ENCODE measurements around the gene TNNC2. TPM values are rescaled to one million over a fixed set of nuclear protein-coding genes. Genes with fewer than 3 reads are reported as not detected.

Gene TNNC2
- total and polyA plus RNA-seq, 2 of the 8 experiments (the other 6 are each of a cell fraction or from before 2014, with no cell fraction given) = 5.7 to 7.6 TPM

DNA sequence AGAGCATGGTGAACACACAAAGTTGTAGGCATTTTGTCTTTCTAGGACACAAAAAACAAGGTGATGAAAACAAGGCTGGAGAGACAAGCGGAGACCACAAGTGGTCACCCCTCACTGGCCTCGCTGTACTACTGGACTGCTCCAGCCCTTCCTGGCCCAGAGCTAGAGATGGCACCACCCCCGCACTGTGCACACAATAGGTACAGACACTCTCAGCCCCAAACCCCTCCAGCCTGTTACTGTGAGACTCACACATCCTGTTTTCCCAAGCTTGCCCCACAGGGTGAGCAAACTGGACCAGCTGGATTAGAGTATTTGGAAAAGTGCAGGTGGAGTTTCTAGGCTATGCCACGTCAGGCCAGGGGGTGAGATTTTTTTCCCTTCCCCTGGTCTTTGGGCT is 45.5 kb upstream of the TNNC2 start:
- Histone ChIP-seq H3K56ac (replicated peaks; ENCODE audit: insufficient read length, low read depth, low read length) (no peak overlapping the region), H4K20me1 (replicated peaks in 1 of 2; ENCODE audit: control insufficient read depth in 1 of 2, insufficient read depth in 2 of 2, low read length in 2 of 2) (no peaks in the 10 kb centered on the region), H3K9ac (replicated peaks in 1 of 4; ENCODE audit: extremely low read depth in 1 of 4, low read depth in 3 of 4, low read length in 3 of 4) (no peak overlapping the region), H3K18ac (ENCODE audit: extremely low read depth, low read length) (no peak overlapping the region), H3K9me3 (ENCODE audit: insufficient read depth in 2 of 2, low read depth in 1 of 2, low read length in 1 of 2) (no peaks in the 10 kb centered on the region), H3K27ac (ENCODE audit: low read depth, low read length) (no peak overlapping the region), H3K27me3 (replicated peaks in 1 of 4; ENCODE audit: control insufficient read depth in 3 of 4, extremely low read depth in 1 of 4, insufficient read depth in 3 of 4, low read length in 3 of 4) (no peaks in the 10 kb centered on the region), H2BK15ac (ENCODE audit: low read length) (no peak overlapping the region), H3K36me3 (ENCODE audit: control insufficient read depth in 2 of 4, insufficient read depth in 4 of 4, low read length in 3 of 4) (peaks cover 0 to 8% (median 2%) of the 10 kb centered on the region in 4 experiments; a peak in 3 of 8 replicates), H2BK20ac (ENCODE audit: low read length) (no peak overlapping the region), H3K4me2 (ENCODE audit: insufficient read depth in 1 of 2, low read depth in 2 of 2, low read length in 2 of 2) (no peak overlapping the region), H2BK120ac (replicated peaks; ENCODE audit: low read depth, low read length) (no peak overlapping the region), H4K8ac (ENCODE audit: extremely low read depth, insufficient read depth, low read length) (no peak overlapping the region), H3K4me3 (ENCODE audit: extremely low read depth in 1 of 4, insufficient read depth in 2 of 4, low read depth in 3 of 4, low read length in 4 of 4) (no peak overlapping the region), H2BK5ac (ENCODE audit: low read depth, low read length) (no peak overlapping the region), H3K23ac (ENCODE audit: insufficient read length) (no peak overlapping the region), H3K79me2 (ENCODE audit: control insufficient read depth in 1 of 2, insufficient read depth in 2 of 2, low read length in 2 of 2) (no peaks in the 10 kb centered on the region), H4K5ac (ENCODE audit: insufficient read length, low read depth, low read length) (no peak overlapping the region), H3K23me2 (ENCODE audit: low read depth, low read length) (no peaks in the 10 kb centered on the region), H2AK5ac (ENCODE audit: low read depth, low read length) (no peak overlapping the region), H3K79me1 (ENCODE audit: low read depth, low read length) (no peaks in the 10 kb centered on the region), H4K91ac (replicated peaks; ENCODE audit: insufficient read length, low read length) (no peak overlapping the region), H3K4ac (replicated peaks; ENCODE audit: insufficient read length, low read depth, low read length) (no peak overlapping the region), H2AFZ (ENCODE audit: low read length) (no peak overlapping the region), H2BK12ac (ENCODE audit: low read depth, low read length) (no peak overlapping the region), H3K4me1 (replicated peaks in 1 of 4; ENCODE audit: control insufficient read depth in 3 of 4, insufficient read depth in 4 of 4, low read length in 3 of 4) (no peaks in the 10 kb centered on the region), H3K14ac (ENCODE audit: insufficient read length) (no peak overlapping the region)
- ChIA-PET POLR2A (ENCODE audit: partially characterized antibody) (interaction anchor here (1.2 to 8.1 kb wide), 3 partner anchors 10 to 35 kb away, joined by 4 to 39 read pairs (median 4); partner anchors contain the start of genes ACOT8, ZSWIM1 and ZSWIM3), CTCF (ENCODE audit: partially characterized antibody) (interaction anchor here (1.4 kb wide), 3 partner anchors 17 to 48 kb away, joined by 3 to 8 read pairs (median 6); no protein-coding TSS in a partner anchor)
- no peak for DNase-seq (ENCODE audit: low read depth in 1 of 2, low spot score in 2 of 2)
- no peak for FAIRE-seq
- 86% methylated on average over 3 of the region's 4 CpGs; no CpG with 5 or more reads in 1 of the 2 experiments for WGBS, 2 experiments (ENCODE audit: extremely low coverage in 1 of 2, insufficient coverage in 1 of 2, insufficient read length in 1 of 2, insufficient replicate concordance in 2 of 2, low coverage in 1 of 2, low lambda C conversion rate in 2 of 2, missing lambda C conversion rate in 1 of 2)
- TF ChIP-seq KDM5A (IDR thresholded peaks at IDR 0.05; ENCODE audit: low read length) = no peak
- TF ChIP-seq CBX8 (IDR thresholded peaks at IDR 0.05; ENCODE audit: borderline replicate concordance, low read depth, low read length) = no peak
- TF ChIP-seq HDAC2 (IDR thresholded peaks at IDR 0.05; ENCODE audit: borderline replicate concordance in 1 of 2, low read depth in 2 of 2, low read length in 2 of 2) = no peak
- TF ChIP-seq SIN3A (conservative IDR thresholded peaks at IDR 0.05 in 1 of 2, IDR thresholded peaks at IDR 0.05 in 1 of 2; ENCODE audit: low read depth in 1 of 2, low read length in 2 of 2) = no peak
- no peak for TF ChIP-seq SUZ12 (IDR thresholded peaks at IDR 0.05; ENCODE audit: low read length)
- no peak for TF ChIP-seq CBX5 (IDR thresholded peaks at IDR 0.05; ENCODE audit: low read depth, low read length)
- no peak for TF ChIP-seq RNF2 (IDR thresholded peaks at IDR 0.05; ENCODE audit: borderline replicate concordance, low read depth, low read length, missing control alignments, poor library complexity, severe bottlenecking)
- no peak for TF ChIP-seq MAFK (IDR thresholded peaks at IDR 0.05; ENCODE audit: low read depth, low read length)
- no peak for TF ChIP-seq SP2 (IDR thresholded peaks at IDR 0.05; ENCODE audit: low read length)
- no peak for TF ChIP-seq JUND (IDR thresholded peaks at IDR 0.05; ENCODE audit: low read length)
- no peak for TF ChIP-seq SRF (IDR thresholded peaks at IDR 0.05; ENCODE audit: low read depth, low read length)
- no peak for TF ChIP-seq SIX5 (IDR thresholded peaks at IDR 0.05; ENCODE audit: low read depth, low read length)
- no peak for TF ChIP-seq TAF7 (optimal IDR thresholded peaks at IDR 0.05; ENCODE audit: borderline replicate concordance, low read depth, low read length)
- no peak for TF ChIP-seq NANOG (IDR thresholded peaks at IDR 0.05; ENCODE audit: insufficient read depth, low read depth, low read length, poor library complexity, severe bottlenecking)

All from H1 (cell line).